HCEC 1CT (cell line): ENCODE results near the gene PLPP3.

Experiments used
- DNase-seq: peaks from one replicate; pipeline ENCODE4 v3.0.0-alpha.2; 2017

PLPP3 gene

DNA sequence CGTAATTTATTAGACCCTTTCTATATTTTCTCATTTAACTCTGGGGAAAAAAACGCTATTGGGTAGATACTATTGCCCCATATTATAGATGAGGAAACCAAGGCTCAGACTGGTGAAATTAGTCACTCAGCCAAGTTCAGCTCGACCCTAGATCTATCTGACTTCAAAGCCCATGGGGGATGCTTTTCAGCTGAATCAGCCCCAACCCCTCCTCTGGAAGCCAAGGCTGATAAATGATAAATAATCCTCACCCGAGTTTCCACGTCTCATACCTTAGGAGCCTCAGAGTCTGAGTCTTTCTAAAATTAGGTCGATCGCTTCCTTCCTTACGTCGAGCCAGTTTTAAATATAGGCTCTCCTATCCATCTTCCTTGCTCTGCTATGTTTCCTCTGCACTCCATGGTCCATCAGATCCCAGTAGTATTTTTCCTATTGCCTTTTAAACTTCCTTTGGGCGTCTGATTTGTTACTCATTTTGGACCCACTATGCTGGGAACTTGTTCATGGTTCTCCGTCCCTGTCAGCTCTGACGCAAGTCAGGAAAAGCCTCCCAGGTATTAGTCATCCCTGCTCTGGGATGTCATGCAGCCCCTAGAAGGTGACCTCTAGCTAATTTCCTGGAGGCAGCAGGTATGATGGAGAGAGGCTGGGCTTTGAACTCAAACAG lies 122.8 kb downstream of the PLPP3 start:
- DNase-seq = peak; percentile 18

DNA sequence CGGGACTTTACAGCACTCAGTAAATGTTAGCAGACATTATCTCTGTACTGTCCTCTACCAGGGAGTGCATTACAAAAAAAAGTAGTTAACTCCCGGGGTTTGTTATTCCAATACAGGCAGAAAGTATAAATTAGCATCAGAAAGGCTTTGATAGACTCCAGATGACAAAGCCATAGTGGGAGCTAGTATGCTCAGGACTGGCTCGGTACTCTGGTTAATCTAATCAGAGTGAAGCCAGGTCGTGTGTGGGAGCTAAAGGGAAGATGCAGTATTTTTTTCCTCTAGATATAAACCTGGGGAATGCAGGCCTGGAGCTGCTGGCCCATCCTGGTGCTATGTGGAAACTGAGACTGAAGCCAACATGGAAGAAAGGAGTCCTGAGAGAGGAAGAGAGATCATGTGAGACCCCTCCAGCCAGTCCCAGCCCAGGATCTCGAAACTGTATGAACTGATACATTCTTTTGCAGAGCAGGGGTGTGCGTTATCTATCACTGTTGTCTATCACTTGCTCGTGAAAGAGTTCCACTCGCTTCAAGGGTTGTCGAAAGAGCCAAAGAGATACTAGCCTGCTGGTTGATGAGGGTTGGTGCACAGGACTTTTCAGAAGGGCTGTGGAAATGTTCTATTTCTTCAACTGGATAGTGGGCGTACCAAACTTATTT lies 125.8 kb downstream of the PLPP3 start:
- DNase-seq = no peak

DNA sequence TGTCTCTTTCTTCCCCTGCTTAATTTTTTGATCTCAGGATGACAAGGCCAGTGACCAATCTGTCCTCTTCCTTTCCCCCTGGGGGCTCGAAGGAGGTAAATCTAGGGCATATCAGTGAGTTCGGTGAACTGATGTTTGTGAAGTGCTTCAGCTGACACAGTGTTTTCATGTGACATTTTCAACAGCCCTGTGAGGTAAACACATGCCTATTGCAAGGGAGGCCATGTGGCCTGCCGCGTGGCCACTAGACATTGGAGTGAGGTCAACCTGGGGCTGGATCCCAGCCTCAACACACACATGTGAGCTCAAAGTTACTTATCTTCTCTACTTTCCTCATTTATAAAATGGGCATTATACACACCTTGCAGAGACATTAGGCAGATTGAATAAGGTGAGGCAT lies 126.3 kb downstream of the PLPP3 start:
- no peak for DNase-seq

DNA sequence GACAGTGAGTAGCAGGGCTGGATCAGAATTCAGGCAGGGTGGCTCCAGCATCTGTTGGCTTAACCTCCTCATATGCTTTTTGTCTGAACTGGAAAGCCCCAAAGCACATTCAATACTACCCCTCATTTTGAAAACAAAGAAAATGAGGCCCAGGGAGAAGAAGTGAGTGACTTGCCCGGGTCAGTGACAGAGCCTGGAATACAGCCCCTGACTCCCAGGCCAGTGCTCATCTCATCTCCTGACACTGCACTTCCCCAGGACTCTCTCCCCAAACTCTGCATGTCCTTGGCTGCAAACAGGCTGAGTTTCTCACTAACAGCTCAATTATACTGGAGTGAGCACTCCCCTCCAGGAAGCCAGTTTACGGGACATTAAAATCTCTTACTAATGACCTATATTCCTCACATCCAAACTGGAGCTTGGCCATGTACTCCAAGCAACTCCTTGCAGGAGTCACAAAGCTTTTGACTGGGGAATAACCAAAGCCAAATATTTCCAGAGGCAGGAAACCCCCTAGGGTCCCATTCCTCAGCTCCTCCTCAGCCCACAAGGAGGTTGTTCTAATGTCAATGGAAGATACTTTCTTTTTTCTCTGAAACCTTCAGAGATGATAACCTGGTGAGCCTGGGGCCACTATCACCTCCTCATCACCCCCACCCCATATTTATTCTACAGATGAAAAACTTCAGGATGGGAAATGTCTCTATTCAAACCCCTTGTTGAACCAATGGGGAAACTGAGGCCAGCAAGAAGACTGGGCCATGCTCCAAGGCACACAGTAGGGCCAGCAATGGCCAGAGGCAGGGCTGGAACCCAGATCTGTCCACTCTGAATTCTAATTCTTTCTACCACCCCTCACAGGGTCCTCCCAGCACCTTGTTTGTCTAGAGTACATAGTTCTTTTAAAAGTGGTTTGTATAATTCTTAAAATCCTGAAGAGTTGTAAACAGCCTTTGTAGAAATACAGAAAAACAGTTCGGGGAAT lies 127.0 kb downstream of the PLPP3 start:
- no peak for DNase-seq

DNA sequence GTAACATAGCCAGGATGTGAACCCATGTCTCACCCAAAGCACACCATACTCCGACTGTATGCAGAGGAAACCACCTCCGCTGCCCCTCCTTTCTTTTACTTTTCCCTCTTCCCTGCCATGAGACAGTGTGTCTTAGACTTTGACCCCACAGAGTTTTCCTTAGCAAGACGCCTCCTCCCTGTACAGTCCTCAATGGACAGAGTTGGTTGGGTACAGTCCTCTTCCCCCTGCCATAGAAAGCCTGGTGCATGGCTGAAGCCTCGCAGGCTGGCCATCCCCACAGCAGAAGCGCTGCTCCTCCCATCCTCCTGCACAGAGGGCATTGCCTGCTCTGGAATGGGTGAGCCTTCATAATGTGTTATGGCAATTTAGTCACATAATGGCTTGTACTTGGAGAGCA lies 127.9 kb downstream of the PLPP3 start:
- no peak for DNase-seq

DNA sequence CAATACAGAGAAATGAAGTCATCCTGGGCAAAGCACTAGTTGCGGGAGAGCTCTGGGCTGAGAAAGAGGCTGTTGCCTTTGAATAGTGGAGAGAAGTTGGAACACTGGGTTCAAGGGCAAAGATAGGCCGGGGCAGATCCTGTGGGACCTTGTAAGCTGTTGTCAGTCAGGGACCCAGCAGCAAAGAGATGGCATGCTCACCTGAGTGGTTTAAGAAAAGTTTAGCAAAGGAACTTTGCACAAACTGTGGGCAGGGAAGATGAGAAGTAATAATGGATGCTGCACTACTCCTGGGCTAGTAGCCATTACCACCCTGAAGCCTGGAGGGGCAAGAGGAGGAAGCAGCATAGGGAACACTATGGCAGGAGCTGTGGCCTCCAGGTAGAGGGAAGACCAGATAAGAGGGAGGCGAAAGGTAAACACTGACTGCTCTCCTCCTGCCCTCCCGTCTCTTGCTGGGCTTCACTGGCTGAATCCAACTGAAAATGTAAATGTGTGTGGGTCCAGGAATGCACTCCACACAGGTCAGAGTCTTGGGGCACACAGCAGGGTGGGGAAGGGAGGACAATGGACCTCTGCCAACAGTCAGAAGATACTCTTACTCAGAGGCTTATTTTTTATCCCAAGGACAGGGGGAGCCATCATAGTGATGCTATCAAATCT lies 129.2 kb downstream of the PLPP3 start:
- DNase-seq = no peak

- DNase-seq = peak; percentile 33
Measured at GRCh38 chr1:56448529-56449300, 130.6 kb downstream of the PLPP3 start.

DNA sequence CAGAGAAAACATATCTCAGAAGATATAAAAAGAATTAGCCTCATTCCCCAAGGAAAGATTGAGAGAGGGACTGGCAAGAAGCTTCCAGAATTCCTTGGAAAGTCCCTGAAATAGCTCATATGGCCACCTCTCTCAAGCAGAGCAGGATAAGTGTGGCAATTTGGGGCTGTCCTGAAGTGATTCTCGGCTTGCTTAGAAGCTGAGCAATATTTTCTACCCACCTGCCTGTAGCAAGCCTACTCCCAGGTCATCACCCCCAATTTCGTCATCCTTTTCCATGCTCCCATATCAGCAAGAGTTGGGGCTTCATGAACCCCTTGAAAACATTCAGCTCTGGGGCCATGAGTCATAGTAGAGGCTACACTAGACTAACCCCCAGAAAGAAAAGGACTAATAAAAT lies 131.5 kb downstream of the PLPP3 start:
- no peak for DNase-seq

- no peak for DNase-seq
Measured at GRCh38 chr1:56446531-56447098, 132.7 kb downstream of the PLPP3 start.

- no peak for DNase-seq
Measured at GRCh38 chr1:56444960-56445646, 134.3 kb downstream of the PLPP3 start.
